Neural progenitor cell (in vitro differentiated cells): ENCODE data around the gene TCF3.
A peak's percentile ranks its signal among the peaks of the same experiment; 100 is the strongest.

Source experiments
- CTCF ChIP-seq: fragments of 200-600 bp; sonication (generic); IDR thresholded peaks from 2 replicates; pipeline ENCODE4 v1.5.1; 2017; ENCODE audit warnings: antibody characterized with exemption, mild to moderate bottlenecking
- EZH2 ChIP-seq: fragments of 200-600 bp; sonication (generic); IDR thresholded peaks from 2 replicates; pipeline ENCODE4 v1.6.1; 2017; ENCODE audit warnings: antibody characterized with exemption, mild to moderate bottlenecking, moderate library complexity
- EZH2phosphoT487 ChIP-seq: fragments of 200-600 bp; sonication (generic); IDR thresholded peaks from 2 replicates; pipeline ENCODE4 v1.6.1; 2017; ENCODE audit warnings: antibody characterized with exemption

- no peak for TF ChIP-seq CTCF
- peak; percentile 87 for TF ChIP-seq EZH2phosphoT487
- TF ChIP-seq EZH2 = peak; percentile 76
Observed at GRCh38 chr19:1675633-1676350, 23.4 kb upstream of the TCF3 start.
